Fibroblast of skin of left biceps (primary cell): ENCODE measurements around the gene CDX1.
A peak's percentile ranks its signal among the peaks of the same experiment; 100 is the strongest.

Experiments
- DNase-seq, 2 experiments: peaks; one replicate each; pipeline ENCODE4 v3.0.0-alpha.2; 2013; ENCODE audit warnings: low read depth in 2 of 2

The CDX1 gene

GRCh38 chr5:150208187-150209098 is 41.9 kb downstream of the CDX1 start:
- peak in 1 of 2 experiments; percentile 10 for DNase-seq

GRCh38 chr5:150209099-150209635 is 42.6 kb downstream of the CDX1 start:
- DNase-seq = no peak

GRCh38 chr5:150210644-150211043 is 44.1 kb downstream of the CDX1 start:
- no peak for DNase-seq

GRCh38 chr5:150211156-150212030 is 44.8 kb downstream of the CDX1 start:
- no peak for DNase-seq

- DNase-seq = peak; percentile 39 to 50
These were observed 47.0 kb downstream of the CDX1 start for GRCh38 chr5:150213530-150213929.

- DNase-seq = peak; percentile 14 to 18
These were observed 47.7 kb downstream of the CDX1 start for GRCh38 chr5:150214289-150214688.

GRCh38 chr5:150215979-150216944 is 49.7 kb downstream of the CDX1 start:
- DNase-seq = no peak

GRCh38 chr5:150217038-150217437 is 50.5 kb downstream of the CDX1 start:
- no peak for DNase-seq

GRCh38 chr5:150217873-150218692 is 51.5 kb downstream of the CDX1 start:
- DNase-seq = peak; percentile 31 to 40

GRCh38 chr5:150218693-150219035 is 52.1 kb downstream of the CDX1 start:
- DNase-seq = no peak

- no peak for DNase-seq
These were observed 52.6 kb downstream of the CDX1 start for GRCh38 chr5:150219142-150219541.

GRCh38 chr5:150219861-150220260 is 53.3 kb downstream of the CDX1 start:
- no peak for DNase-seq

- no peak for DNase-seq
These were observed 54.9 kb downstream of the CDX1 start for GRCh38 chr5:150221471-150221870.

- DNase-seq = no peak
These were observed 56.3 kb downstream of the CDX1 start for GRCh38 chr5:150222906-150223305.

- DNase-seq = no peak
These were observed 56.9 kb downstream of the CDX1 start for GRCh38 chr5:150223474-150223873.

- no peak for DNase-seq
These were observed 58.0 kb downstream of the CDX1 start for GRCh38 chr5:150224483-150225027.

- DNase-seq = no peak
These were observed 60.5 kb downstream of the CDX1 start for GRCh38 chr5:150227036-150227435.

GRCh38 chr5:150227606-150228273 is 61.2 kb downstream of the CDX1 start:
- DNase-seq = no peak

GRCh38 chr5:150229571-150229970 is 63.0 kb downstream of the CDX1 start:
- no peak for DNase-seq
